Measurements from ENCODE around the gene CD47. TPM values are rescaled to one million over a fixed set of nuclear protein-coding genes. Genes with fewer than 3 reads are reported as not detected.

Gene CD47
- total and polyA plus RNA-seq, 10 of the 15 experiments (the other 5 are each of a cell fraction or from before 2014, with no cell fraction given), result 22.9 to 175 (median 81.1) TPM

GRCh38 chr3:108130236-108130635, 39.4 kb upstream of the CD47 start:
- Histone ChIP-seq H2AFZ (ENCODE audit: control insufficient read depth, low read depth, low read length) (no peak overlapping the region), H3K4me3 (peak overlapping the region; percentile 6), H3K36me3 (ENCODE audit: control insufficient read depth in 2 of 2, insufficient read depth in 2 of 2, low read length in 1 of 2) (peaks cover 0 to 10% of the 10 kb centered on the region in 2 experiments; a peak in 1 of 4 replicates), H4K20me1 (ENCODE audit: control insufficient read depth, insufficient read depth) (no peaks in the 10 kb centered on the region), H3K27me3 (replicated peaks in 1 of 2; ENCODE audit: control insufficient read depth in 2 of 2, insufficient read depth in 2 of 2, low read length in 1 of 2) (no peaks in the 10 kb centered on the region), H3K79me2 (ENCODE audit: control insufficient read depth, insufficient read depth, low read length) (peaks cover 86% of the 10 kb centered on the region), H3K4me2 (ENCODE audit: control insufficient read depth, insufficient read depth) (peak overlapping the region; percentile 43), H3K27ac (ENCODE audit: control insufficient read depth, insufficient read depth) (peak overlapping the region; percentile 23; the same call in 1 of the 2 replicates), H3K4me1 (ENCODE audit: control insufficient read depth, insufficient read depth, low read length) (peaks cover 49% of the 10 kb centered on the region), H3K9ac (ENCODE audit: control insufficient read depth, insufficient read depth, low read length) (no peak overlapping the region), H3K9me3 (replicated peaks; ENCODE audit: control insufficient read depth, insufficient read depth, low read length) (no peaks in the 10 kb centered on the region; the same call in 2 of the 3 replicates)
- ChIA-PET CTCF (interaction anchor here (1.1 kb wide), 2 partner anchors 15 to 25 kb away, joined by 3 read pairs; no protein-coding TSS in a partner anchor), POLR2A (interaction anchor here (1.1 kb wide), 1 partner anchor 12 kb away, joined by 3 read pairs; no protein-coding TSS in a partner anchor), RAD21 (ENCODE audit: unreplicated experiment) (interaction anchor here (1.1 to 1.2 kb wide), 2 partner anchors 165 to 259 kb away, joined by 3 read pairs; no protein-coding TSS in a partner anchor), SMC1A (ENCODE audit: uncharacterized antibody, unreplicated experiment) (interaction anchor here (0.6 to 2.2 kb wide), 7 partner anchors 9 to 162 kb away, joined by 3 to 8 read pairs (median 3); no protein-coding TSS in a partner anchor)
- FAIRE-seq (no peak), ATAC-seq (no peak), DNase-seq (ENCODE audit: low read depth, low spot score) (no peak)
- intact Hi-C loops (cut with micrococcal nuclease; ENCODE audit: unreplicated experiment), result no loop called here
- BruUV-seq (replicated peaks), result no TSS peak
- TF ChIP-seq FOXM1 (IDR thresholded peaks at IDR 0.05; ENCODE audit: low read depth, low read length) (0 out of 2 replicates have a peak, but pooled peaks have one; percentile 13), SPI1 (IDR thresholded peaks at IDR 0.05; ENCODE audit: borderline replicate concordance, insufficient read depth, low read depth, low read length) (peak; percentile 78), FOS (IDR thresholded peaks at IDR 0.05; ENCODE audit: borderline replicate concordance, extremely low read depth, insufficient read length) (no peak)
- in situ Hi-C loops (cut with MboI), result no loop called here
- 39% methylated on average over 4 of the region's 4 CpGs for WGBS (ENCODE audit: insufficient coverage, insufficient replicate concordance, low lambda C conversion rate, missing lambda C conversion rate)

- Histone ChIP-seq H3K79me2 (ENCODE audit: control insufficient read depth, insufficient read depth, low read length) (peaks cover 75% of the 10 kb centered on the region), H3K27me3 (replicated peaks in 1 of 2; ENCODE audit: control insufficient read depth in 2 of 2, insufficient read depth in 2 of 2, low read length in 1 of 2) (no peaks in the 10 kb centered on the region), H3K4me3 (peak overlapping the region; percentile 70), H2AFZ (ENCODE audit: control insufficient read depth, low read depth, low read length) (no peak overlapping the region; the same call in 1 of the 2 replicates), H3K4me1 (ENCODE audit: control insufficient read depth, insufficient read depth, low read length) (peaks cover 52% of the 10 kb centered on the region), H3K4me2 (ENCODE audit: control insufficient read depth, insufficient read depth) (peak overlapping the region; percentile 98), H4K20me1 (ENCODE audit: control insufficient read depth, insufficient read depth) (no peaks in the 10 kb centered on the region), H3K9ac (ENCODE audit: control insufficient read depth, insufficient read depth, low read length) (peak overlapping the region; percentile 96), H3K9me3 (replicated peaks; ENCODE audit: control insufficient read depth, insufficient read depth, low read length) (no peaks in the 10 kb centered on the region; the same call in 2 of the 3 replicates), H3K36me3 (ENCODE audit: control insufficient read depth in 2 of 2, insufficient read depth in 2 of 2, low read length in 1 of 2) (peaks cover 0 to 8% of the 10 kb centered on the region in 2 experiments; a peak in 1 of 4 replicates), H3K27ac (ENCODE audit: control insufficient read depth, insufficient read depth) (peak overlapping the region; percentile 100)
- 28% methylated on average over 9 of the region's 9 CpGs for WGBS (ENCODE audit: insufficient coverage, insufficient replicate concordance, low lambda C conversion rate, missing lambda C conversion rate)
- in situ Hi-C loops (cut with MboI) (no loop called here), intact Hi-C loops (cut with micrococcal nuclease; ENCODE audit: unreplicated experiment) (loop anchor here (10.0 kb wide), 1 partner anchor 273 kb away; no protein-coding TSS in a partner anchor)
- ATAC-seq (peak; percentile 10), DNase-seq (ENCODE audit: low read depth, low spot score) (peak; percentile 34), FAIRE-seq (peak; percentile 62)
- no TSS peak for BruUV-seq (replicated peaks)
- POLR2A ChIA-PET, result interaction anchor here (4.8 kb wide), 1 partner anchor 27 kb away, joined by 25 read pairs; no protein-coding TSS in a partner anchor
- CTCF ChIA-PET, result interaction anchor here (1.0 to 1.9 kb wide), 4 partner anchors 25 to 95 kb away, joined by 3 to 6 read pairs (median 4); no protein-coding TSS in a partner anchor
- RAD21 ChIA-PET (ENCODE audit: unreplicated experiment), result interaction anchor here (1.0 to 5.7 kb wide), 6 partner anchors 25 to 278 kb away, joined by 3 to 23 read pairs (median 3); no protein-coding TSS in a partner anchor
- SMC1A ChIA-PET (ENCODE audit: uncharacterized antibody, unreplicated experiment), result interaction anchor here (1.1 to 4.7 kb wide), 15 partner anchors 26 to 282 kb away, joined by 3 to 34 read pairs (median 4); no protein-coding TSS in a partner anchor
- TF ChIP-seq RB1 (IDR thresholded peaks at IDR 0.05; ENCODE audit: borderline replicate concordance) (no peak), EGR1 (IDR thresholded peaks at IDR 0.05; ENCODE audit: borderline replicate concordance in 1 of 2, low read depth in 2 of 2, low read length in 2 of 2) (no peak; a peak in 1 of 3 replicates), TCF3 (IDR thresholded peaks at IDR 0.05; ENCODE audit: borderline replicate concordance, insufficient read depth, low read depth, low read length) (no peak), NRF1 (conservative IDR thresholded peaks at IDR 0.05; ENCODE audit: low read depth, low read length) (no peak), HSF1 (IDR thresholded peaks at IDR 0.05; ENCODE audit: low read depth, low read length) (no peak), SP1 (IDR thresholded peaks at IDR 0.05; ENCODE audit: low read depth, low read length) (no peak), PAX8 (IDR thresholded peaks at IDR 0.05) (no peak)
Measured at GRCh38 chr3:108127301-108127988, 36.6 kb upstream of the CD47 start.
